AG08395 (cell line): Measurements from ENCODE around the gene SELENOM.
"Not testable (repeated sequence)": the region's sequence is repeated elsewhere in the genome, so short reads cannot be mapped to it uniquely, and the experiment has no call there.

Source experiments
- DNase-seq: peaks from one replicate; pipeline ENCODE4 v3.0.0; 2012; ENCODE audit warnings: mixed read lengths, low spot score

SELENOM gene

GRCh38 chr22:31075961-31076360 is 31.4 kb downstream of the SELENOM start:
- peak; percentile 87 for DNase-seq

GRCh38 chr22:31073545-31074145 is 33.7 kb downstream of the SELENOM start:
- not testable (repeated sequence) for DNase-seq

- not testable (repeated sequence) for DNase-seq
Measured at GRCh38 chr22:31073125-31073524, 34.2 kb downstream of the SELENOM start.

DNA sequence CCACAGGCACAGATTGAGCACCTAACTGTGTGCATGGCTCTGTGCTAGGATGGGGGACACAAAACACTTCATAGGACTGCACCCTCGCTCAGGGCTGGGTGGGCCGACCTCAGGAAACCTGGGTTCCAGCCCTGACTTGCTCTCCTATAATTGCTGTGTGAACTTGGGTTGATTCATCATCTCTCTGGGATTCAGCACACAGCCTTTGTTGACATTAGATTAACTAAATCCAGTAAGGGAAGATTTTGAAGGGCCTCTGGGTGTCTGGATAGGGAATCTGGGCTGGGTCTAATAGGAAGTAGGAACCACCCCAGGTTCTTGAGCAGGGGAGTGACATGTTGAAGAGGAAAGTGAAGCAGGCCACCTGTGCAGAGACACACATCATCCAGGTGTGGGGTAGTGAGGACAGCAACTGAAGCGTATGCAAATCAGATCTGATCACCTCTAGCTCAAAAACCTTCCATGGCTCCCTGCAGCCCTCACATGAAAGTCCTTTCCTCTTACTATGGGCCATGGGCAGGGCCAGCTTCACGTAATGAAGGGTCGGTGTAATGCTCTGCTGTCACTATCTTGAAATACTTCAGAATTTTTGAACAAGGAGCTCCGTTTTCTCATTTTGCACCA is 37.6 kb downstream of the SELENOM start:
- DNase-seq: not testable (repeated sequence)

DNA sequence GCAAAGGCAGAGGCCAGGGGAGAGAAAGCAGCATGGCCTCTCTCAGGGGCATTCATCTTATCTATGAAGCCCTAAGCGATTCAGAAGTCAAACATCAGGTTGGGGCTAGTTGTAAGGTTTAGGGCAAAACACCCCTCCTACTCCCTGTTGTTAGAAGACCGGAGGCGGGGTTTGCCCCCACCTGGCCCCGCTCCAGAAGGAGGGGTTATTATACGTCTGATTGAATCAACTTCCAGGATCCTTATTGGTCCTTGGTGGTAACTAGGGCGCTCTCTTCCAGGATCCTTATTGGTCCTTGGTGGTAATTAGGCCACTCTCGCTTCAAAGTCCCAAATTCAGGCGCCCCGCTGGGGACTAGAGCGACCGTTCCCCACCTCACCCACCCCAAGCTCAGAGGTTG is 38.4 kb downstream of the SELENOM start:
- DNase-seq: no peak

DNA sequence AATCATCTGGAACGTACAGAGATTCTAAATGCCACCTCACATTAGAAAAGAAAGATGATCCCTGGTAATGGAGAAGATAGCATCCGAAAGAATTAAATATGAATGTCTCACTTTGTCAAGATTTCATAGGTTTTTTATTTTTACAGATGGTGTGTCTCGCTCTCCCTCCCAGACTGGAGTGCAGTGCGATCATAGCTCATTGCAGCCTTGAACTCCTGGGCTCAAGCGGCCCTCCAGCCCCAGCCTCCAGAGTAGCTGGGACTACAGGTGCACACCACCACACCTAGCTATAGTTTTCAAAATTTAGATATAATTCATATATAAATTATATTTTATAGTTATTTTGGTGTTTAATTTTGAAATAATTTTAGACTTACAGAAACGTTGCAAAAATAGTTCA is 43.0 kb downstream of the SELENOM start:
- DNase-seq: no peak

- DNase-seq: no peak
Measured at GRCh38 chr22:31062566-31063230, 44.7 kb downstream of the SELENOM start.

DNA sequence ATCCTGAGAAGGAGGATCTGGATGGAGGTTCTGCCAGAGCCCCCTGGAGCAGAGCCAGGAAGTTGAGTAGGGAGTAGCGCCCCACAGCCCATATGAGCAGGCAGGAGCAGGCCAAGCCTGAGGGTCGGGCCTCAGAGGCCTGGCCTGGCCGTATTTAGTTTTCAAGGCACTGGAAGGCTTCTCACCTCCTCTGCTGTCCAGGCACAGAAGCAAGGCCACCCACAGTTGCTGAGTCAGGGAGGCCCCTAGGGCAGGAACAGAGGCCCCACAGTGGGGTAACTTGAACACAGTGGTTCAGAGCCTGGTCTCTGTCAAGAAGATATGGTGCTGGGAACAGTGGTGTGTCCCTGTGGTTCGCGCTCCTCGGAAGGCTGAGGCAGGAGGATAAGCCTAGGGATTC is 47.7 kb downstream of the SELENOM start:
- DNase-seq: not testable (repeated sequence)

- no peak for DNase-seq
Measured at GRCh38 chr22:31056986-31057599, 50.3 kb downstream of the SELENOM start.

DNA sequence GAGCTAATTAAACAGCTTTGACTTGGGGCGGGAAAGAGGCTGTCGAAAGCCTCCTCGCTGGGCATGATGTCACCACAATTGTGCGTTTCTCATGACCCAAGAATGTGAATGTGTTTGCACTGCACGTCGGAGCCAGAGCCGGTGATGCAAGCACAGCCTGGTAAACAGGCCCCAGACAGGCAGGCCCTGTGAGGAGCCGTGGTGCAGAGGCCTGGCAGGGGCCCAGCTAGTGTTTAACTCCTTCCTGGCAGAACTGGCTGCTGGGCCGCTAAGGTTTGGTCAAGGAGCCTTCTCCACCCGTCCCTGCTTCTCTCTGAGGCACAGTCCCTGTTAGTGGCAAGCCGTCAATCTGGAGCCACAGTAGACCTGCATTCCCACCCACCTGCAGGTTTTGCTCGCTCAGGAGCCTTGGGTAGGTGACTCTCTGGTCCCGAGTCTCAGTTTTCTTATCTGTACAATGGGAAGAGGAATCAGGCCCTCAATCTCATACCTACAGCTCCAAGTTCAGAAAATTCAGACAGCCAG is 51.7 kb downstream of the SELENOM start:
- DNase-seq: peak; percentile 95

GRCh38 chr22:31055117-31055634 is 52.2 kb downstream of the SELENOM start:
- DNase-seq: no peak
